Measurements from ENCODE around the gene MAVS.

The MAVS gene

GRCh38 chr20:3813848-3814581 lies 32.6 kb upstream of the MAVS start:
- ChIA-PET POLR2A (no interaction called here), CTCF (interaction anchor here (1.2 to 2.5 kb wide), 8 partner anchors 9 to 137 kb away, joined by 3 to 7 read pairs (median 3); partner anchors contain the start of gene CENPB)
- DNase-seq (ENCODE audit: extremely low spot score), result no peak
- TF ChIP-seq, protein P1, sequence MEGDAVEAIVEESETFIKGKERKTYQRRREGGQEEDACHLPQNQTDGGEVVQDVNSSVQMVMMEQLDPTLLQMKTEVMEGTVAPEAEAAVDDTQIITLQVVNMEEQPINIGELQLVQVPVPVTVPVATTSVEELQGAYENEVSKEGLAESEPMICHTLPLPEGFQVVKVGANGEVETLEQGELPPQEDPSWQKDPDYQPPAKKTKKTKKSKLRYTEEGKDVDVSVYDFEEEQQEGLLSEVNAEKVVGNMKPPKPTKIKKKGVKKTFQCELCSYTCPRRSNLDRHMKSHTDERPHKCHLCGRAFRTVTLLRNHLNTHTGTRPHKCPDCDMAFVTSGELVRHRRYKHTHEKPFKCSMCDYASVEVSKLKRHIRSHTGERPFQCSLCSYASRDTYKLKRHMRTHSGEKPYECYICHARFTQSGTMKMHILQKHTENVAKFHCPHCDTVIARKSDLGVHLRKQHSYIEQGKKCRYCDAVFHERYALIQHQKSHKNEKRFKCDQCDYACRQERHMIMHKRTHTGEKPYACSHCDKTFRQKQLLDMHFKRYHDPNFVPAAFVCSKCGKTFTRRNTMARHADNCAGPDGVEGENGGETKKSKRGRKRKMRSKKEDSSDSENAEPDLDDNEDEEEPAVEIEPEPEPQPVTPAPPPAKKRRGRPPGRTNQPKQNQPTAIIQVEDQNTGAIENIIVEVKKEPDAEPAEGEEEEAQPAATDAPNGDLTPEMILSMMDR (IDR thresholded peaks at IDR 0.05; ENCODE audit: control extremely low read depth, extremely low read depth, low read depth, missing control alignments), result no peak

GRCh38 chr20:3814928-3815495 lies 31.6 kb upstream of the MAVS start:
- ChIA-PET POLR2A (no interaction called here), CTCF (interaction anchor here (1.2 to 7.1 kb wide), 5 partner anchors 10 to 28 kb away, joined by 3 to 63 read pairs (median 5); partner anchors contain the start of gene CENPB)
- TF ChIP-seq, protein P1 (IDR thresholded peaks at IDR 0.05; ENCODE audit: control extremely low read depth, extremely low read depth, low read depth, missing control alignments), result no peak
- no peak for DNase-seq (ENCODE audit: extremely low spot score)

DNA sequence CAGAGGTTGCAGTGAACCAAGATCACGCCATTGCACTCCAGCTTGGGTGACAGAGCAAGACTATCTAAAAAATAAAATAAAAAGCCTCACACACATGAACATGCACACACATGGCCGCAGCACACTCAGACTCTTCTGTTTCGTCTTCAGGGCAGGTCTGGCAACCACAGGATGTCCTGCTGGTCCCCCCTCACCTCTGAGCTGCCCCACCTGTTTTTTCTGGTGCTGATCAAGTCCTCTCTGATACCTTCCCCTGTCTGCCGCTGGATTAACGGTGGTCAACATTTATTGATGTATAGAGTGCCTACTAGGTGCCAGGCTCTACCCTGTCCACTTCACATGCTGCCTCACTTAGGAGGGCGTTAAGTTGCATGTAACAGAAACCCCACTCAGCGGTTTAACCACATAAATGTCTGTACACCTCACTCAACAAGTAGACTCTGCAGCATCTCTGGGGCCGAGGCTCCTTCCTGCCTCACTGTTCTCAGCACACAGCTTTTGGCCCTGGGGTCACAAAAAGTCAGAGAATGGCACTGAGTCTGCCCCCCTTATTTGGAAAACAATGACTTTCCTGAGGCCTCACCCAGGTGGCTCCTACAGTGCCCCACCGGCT lies 30.8 kb upstream of the MAVS start:
- no peak for DNase-seq (ENCODE audit: extremely low spot score)
- CTCF ChIA-PET, result interaction anchor here (1.3 to 7.1 kb wide), 4 partner anchors 10 to 29 kb away, joined by 3 to 63 read pairs (median 6); partner anchors contain the start of gene CENPB
- TF ChIP-seq, protein P1 (IDR thresholded peaks at IDR 0.05; ENCODE audit: control extremely low read depth, extremely low read depth, low read depth, missing control alignments), result no peak
- POLR2A ChIA-PET, result interaction anchor here (0.6 to 0.7 kb wide), 2 partner anchors 166 to 964 kb away, joined by 3 to 4 read pairs; no protein-coding TSS in a partner anchor

GRCh38 chr20:3818155-3819151 lies 28.2 kb upstream of the MAVS start:
- ChIA-PET CTCF (interaction anchor here (0.8 to 7.1 kb wide), 25 partner anchors 9 to 274 kb away, joined by 3 to 63 read pairs (median 4); partner anchors contain the start of genes CDC25B, CENPB and SPEF1), POLR2A (interaction anchor here (0.6 to 1.2 kb wide), 4 partner anchors 14 to 32 kb away, joined by 3 to 7 read pairs (median 6); partner anchors contain the start of gene CENPB)
- DNase-seq (ENCODE audit: extremely low spot score), result peak; percentile 65
- TF ChIP-seq, protein P1 (IDR thresholded peaks at IDR 0.05; ENCODE audit: control extremely low read depth, extremely low read depth, low read depth, missing control alignments), result peak; percentile 64

GRCh38 chr20:3819411-3820047 lies 27.1 kb upstream of the MAVS start:
- ChIA-PET POLR2A (interaction anchor here (0.6 to 0.7 kb wide), 2 partner anchors 19 to 33 kb away, joined by 7 read pairs; partner anchors contain the start of gene CENPB), CTCF (interaction anchor here (0.8 to 7.1 kb wide), 26 partner anchors 8 to 266 kb away, joined by 3 to 63 read pairs (median 6); partner anchors contain the start of genes CDC25B, CENPB and SPEF1)
- TF ChIP-seq, protein P1 (IDR thresholded peaks at IDR 0.05; ENCODE audit: control extremely low read depth, extremely low read depth, low read depth, missing control alignments), result no peak
- no peak for DNase-seq (ENCODE audit: extremely low spot score)

Measured in GM10248 (cell line).